GM15510 (cell line): ENCODE results near the gene AXL.

Experiments
- POLR2A ChIP-seq: IDR thresholded peaks from 3 replicates; pipeline ENCODE4 v1.6.1; 2011; ENCODE audit warnings: borderline replicate concordance; ENCODE audit not compliant: insufficient read length; ENCODE audit errors: extremely low read depth

The AXL gene

DNA sequence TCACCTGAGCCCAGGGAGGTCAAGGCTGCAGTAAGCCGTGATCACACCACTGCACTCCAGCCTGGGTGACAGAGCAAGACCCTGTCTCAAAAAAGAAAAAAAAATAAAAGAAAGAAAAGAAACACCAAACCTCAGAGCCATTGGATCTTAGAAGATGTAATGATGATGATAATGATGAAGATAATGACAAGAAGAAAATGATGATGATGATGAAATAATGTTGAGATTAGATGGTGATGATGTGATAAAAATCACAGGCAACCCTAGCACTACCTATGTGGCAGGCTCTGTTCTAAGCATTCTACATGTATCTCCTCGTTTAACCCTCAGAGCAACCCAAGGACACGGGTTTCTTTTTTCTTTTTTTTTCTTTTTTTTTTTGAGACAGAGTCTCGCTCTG, 25.1 kb downstream of the AXL start:
- TF ChIP-seq POLR2A, result no peak

GRCh38 chr19:41245843-41246242, 26.8 kb downstream of the AXL start:
- TF ChIP-seq POLR2A, result no peak

DNA sequence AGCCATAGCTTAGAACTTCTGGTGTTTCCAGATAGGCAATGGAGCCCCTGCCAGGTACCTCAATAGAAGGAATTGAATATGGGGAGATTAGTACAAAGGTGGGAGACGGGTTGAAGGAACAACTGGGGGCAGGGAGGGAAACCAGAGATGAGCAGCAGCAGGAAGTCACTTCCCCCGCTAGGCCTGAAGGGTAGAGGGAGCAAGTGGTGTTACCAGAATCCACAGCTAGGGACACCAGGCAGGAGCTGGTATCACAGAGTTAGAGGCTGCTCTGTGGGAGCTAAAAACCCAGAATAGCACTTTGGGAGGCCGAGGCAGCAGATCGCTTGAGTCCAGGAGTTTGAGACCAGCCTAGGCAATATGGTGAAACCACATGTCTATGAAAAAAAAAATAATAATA, 29.9 kb downstream of the AXL start:
- no peak for TF ChIP-seq POLR2A

DNA sequence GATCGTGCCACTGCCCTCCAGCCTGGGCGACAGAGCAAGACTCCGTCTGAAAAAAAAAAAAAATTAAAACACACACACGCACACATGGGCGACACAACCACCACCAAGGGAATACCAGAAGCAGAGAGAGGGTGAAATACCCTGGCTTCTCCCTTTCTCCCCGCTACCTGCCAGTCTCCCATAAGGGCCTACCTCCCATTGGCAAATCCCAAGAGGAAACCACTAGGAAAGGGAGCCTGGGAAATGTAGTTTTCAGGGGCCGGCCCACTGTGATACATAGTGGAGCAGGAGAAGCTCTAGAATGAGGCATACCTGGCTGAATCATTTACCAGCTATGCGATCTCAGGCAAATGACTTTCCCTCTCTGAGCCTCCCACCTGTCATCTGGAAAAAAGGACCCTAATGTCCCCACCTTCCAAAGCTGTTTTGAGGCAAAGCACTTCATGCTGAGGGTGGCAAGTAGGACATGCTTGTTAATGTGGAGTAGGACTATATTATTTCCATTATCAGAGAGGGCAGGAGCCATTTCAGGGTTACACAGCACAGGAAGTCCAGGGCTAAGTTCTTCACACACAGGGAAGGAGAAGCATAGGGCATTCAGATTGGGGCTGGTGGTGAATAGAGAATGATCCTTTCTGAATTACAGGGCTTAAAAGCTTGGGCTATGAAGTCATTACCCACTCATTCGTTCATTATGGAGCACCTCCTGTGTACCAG, 30.8 kb downstream of the AXL start:
- TF ChIP-seq POLR2A, result no peak

DNA sequence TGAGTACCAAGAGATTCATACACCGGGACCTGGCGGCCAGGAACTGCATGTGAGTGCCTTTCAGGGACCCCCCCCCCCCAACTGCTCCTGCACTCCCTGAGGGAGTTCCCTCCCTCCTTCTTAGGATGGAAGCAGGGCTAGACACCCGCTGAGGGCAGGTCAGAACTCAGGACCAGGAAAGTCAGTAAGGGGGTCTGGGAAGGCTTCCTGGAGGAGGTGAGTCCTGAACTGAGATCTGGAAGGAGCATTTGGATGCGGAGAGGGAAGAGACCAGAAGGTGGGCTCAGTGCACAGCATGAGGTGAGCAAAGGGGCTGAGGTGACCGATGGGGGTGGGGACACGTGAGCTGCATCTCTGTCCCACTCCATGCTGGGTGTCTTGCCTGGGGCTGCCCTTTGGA, 34.6 kb downstream of the AXL start:
- no peak for TF ChIP-seq POLR2A

- no peak for TF ChIP-seq POLR2A
Observed at GRCh38 chr19:41255171-41255570, 36.1 kb downstream of the AXL start.

GRCh38 chr19:41261474-41262190, 42.6 kb downstream of the AXL start:
- no peak for TF ChIP-seq POLR2A

DNA sequence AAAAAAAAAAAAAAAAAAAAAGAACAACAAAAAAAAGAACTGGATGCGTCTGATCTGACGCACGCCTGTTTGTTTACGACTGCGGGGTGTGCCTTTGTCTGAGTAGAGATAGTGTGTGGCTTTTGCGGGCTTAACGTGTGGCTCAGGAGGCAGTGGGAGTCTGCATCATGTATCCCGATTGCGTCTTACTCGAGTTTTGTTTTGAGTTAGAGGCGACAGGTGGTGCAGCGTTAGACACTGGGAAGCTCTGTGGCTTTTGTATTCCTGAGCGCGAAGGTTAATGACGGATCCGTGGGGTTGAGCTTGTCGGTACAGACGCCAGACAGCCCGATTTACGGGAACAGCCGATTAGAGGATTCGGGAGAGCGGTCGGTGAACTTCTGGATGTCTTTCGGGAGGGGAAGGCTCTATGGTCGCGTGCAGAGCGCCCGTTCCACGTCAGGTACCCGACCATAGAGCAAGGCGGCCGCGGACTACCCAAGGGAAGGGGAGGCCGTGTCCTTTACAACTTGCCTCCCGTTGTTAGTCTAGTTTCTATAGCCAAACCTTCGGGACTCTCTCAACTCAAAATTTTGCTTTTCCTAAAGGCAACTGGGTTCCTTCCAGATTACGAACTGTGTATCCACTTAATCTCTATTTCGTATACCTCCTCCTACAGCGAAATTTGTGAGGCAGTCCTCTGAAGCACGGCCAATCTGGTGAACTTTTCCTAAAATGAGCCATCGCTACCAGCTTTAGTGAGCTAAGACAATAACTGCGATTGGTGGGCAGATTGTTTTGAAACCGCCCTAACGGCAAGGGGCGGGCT, 44.2 kb downstream of the AXL start:
- peak; percentile 51 for TF ChIP-seq POLR2A

DNA sequence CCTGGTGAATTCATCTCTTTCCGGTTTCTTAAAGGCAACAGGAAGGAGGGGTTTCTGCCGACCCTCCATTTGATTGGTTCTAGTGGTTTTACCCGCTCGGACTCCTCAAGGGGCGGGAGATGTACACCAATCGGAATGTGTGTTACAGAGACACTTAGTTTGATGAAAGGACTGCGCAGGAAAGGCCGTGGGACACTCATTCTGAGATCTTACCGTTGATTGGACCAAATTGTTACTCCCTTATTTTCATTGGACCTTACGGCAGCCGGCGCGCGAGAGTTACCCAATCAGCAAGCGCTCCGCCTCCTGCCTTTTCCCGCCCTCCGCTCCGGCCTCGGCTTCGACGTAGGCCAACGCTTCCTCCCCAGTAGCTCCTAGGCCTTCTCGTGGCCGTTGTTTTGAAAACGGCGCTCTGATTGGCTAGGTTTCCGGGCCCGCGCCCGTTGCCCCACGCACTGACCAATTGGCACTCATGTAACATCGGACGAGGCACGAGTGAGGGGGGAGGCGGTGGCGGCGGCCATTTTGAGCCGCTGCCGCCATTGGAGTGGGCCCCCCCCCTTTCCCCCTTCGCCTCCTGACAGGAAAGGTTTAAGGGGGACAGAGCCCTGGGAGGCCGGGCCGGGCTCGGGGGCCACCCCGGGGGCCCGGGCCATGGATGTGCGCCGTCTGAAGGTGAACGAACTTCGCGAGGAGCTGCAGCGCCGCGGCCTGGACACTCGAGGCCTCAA, 45.0 kb downstream of the AXL start, which contains the start of gene HNRNPUL1:
HNRNPUL1 (plus strand) TSS at position 523 of the 731 bp plus-strand sequence; CDS start at position 655, 132 bp downstream.
- TF ChIP-seq POLR2A, result peak; percentile 19

DNA sequence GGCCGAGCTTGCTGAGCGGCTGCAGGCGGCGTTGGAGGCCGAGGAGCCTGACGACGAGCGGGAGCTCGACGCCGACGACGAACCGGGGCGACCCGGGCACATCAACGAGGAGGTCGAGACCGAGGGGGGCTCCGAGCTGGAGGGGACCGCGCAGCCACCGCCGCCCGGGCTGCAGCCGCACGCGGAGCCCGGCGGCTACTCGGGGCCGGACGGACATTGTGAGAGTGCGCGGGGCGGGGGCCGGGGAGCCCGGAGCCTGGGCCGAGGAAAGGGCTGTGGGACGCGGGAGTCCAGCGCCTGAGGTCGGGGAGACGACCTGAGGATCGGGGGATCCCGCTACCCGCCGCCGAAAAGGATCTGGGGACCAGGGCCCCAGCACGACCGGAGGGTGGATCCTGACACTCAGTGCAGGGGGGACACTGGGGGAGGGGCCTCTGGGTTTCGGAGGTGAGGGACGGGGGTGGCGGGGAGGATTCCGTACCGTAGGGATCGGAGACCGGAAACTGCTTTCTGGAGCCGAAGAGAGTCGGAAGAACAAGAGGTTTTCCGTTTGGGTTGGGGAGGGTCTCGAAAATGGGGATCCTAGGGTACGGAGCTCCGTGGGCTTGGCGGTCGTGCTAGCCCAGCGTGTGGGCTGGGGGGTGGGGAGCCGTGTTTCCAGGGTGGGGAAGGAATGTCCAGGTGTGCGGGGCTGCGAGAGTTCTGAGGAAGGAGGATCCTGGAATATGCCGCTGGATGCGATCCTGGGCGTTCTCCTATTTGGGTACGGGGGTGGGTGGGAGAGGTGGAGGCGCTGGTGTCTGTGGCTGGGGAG, 45.8 kb downstream of the AXL start:
- TF ChIP-seq POLR2A, result peak; percentile 22

DNA sequence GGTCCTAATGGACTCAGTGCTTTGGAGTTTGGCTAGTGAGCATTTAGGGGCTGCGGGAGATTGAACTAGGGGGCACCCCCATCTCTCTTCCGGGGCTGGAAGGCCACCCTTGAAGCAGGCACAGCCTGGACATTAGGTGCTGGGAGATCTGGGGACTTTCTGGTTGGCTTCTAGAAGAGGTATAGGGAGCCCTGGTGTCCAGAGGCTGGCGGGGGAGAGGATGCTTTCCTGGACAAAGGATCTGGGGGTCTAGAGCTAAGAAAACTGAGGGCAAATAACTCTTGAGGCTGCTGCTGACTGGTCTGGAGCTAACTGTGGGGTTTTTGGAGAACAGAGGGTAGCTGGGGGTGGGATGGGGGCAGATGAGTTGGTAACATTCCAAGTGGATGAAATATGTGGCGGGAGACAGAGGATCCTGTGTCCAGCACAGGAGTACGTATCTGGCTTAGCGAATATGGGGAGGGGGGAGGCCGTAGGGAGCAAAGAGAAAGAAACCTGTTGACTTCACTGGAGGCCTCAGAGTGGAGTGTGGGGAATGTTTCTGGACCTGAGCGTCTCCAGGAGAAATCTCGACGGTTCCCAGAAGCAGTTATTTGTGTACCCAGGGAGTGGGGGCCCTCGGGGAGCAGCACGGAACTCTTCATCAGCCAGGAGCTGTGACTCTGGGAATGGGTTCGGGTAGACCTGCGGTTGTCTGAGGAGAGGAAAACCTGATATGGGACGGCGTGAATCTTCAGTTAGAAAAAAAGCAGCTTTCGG, 46.6 kb downstream of the AXL start:
- no peak for TF ChIP-seq POLR2A

- no peak for TF ChIP-seq POLR2A
Observed at GRCh38 chr19:41269055-41269454, 50.0 kb downstream of the AXL start.

DNA sequence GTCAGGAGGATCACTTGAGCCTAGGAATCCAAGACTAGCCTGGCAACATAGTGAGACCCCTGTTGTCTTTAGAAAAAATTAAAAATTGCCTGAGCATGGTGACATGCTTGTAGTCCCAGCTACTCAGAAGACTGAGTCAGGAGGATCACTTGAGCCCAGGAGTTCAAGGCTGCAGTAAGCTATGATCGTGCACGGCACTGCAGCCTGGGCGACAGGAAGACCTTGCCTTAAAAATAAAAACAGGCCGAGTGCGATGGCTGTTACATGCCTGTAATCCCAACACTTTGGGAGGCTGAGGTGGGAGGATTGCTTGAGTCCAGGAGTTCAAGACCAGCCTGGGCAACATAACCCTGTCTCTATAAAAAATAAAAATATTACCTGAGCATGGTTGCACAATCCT, 50.5 kb downstream of the AXL start:
- no peak for TF ChIP-seq POLR2A

DNA sequence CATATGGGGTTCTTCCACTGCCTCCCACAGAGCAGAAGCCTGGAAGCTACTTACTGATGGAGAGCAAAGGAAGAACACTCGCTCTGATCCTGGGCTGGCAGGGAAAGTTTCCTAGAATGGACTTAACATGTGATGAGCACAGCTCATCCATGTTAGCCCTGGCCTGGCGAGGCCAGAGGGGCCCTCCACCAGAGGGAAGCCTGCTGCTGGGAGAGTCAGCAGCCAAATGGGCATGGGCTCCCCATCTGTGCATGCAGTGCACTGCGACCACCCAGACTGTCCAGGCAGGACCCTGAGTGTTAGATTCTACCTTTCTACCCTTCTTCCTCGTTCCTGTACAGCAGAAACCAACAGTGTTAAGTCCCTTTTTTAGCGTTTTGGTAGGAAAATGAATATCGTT, 54.1 kb downstream of the AXL start:
- TF ChIP-seq POLR2A, result no peak

DNA sequence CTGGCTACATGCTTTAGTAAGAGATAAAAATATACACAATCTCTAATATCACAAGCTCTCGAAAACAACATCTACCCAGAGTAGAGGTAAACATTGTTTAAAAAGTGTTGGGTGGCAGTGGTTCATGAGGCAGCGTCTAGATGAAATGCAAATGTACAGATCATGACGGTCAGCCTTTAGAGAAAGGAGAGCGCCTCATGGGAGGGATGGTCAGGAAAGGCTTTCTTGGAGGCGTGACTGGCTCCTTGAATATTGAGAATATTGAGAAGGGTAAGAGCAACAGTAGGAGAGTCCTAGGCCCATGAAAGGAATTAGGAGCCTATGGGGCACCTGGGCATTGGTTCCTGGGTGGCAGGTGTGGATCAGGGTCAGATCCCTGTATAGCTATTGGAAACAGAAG, 55.8 kb downstream of the AXL start:
- TF ChIP-seq POLR2A, result no peak
